Activated CD4-positive, alpha-beta T cell treated with anti-CD3 and anti-CD28 coated beads, Interleukin-2, amount 50 U/mL, for 48 hours (primary cell): Measurements from ENCODE around the gene PRRX2.

Experiments
- DNase-seq, 2 experiments: peaks; one replicate each; pipeline ENCODE4 v3.0.0-alpha.2; 2020

PRRX2 gene

GRCh38 chr9:129637102-129637501 is 28.3 kb upstream of the PRRX2 start:
- DNase-seq: no peak

DNA sequence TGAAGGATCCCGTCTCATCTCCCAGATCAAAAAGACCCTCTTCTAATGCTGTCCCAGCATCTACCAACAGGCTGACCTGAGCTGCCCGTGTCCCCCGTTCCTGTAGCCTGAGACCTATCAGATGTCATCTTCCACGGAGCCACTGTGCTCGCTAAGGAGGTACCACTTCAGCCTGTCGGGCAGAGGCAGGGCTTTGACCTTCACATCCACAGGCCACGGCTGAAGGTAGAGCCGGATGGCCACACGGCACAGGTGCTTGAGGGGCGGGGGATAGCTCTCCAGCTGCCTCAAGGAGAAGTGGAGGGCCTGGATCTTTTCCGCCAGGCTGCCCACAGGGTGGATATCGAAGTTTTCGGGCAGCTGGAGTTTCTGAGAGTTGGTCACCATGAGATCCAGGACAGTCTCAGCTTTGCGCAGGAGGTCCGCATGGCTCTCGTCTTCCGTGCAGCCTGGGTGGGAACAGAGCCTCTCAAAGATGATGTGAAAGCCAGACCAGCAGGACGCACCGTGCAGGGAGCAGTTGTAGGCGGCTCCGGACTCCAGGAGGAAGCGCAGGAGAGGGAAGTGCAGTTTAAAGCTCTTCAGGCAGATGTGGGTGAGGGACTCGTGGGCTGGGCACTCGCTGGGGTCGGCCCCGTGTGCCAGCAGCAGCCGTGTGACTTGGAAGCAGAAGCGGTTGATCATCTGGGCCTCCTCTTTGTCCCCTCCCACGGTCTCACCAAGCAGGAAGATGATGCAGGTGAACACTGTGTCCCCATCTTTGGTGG is 27.6 kb upstream of the PRRX2 start:
- no peak for DNase-seq

DNA sequence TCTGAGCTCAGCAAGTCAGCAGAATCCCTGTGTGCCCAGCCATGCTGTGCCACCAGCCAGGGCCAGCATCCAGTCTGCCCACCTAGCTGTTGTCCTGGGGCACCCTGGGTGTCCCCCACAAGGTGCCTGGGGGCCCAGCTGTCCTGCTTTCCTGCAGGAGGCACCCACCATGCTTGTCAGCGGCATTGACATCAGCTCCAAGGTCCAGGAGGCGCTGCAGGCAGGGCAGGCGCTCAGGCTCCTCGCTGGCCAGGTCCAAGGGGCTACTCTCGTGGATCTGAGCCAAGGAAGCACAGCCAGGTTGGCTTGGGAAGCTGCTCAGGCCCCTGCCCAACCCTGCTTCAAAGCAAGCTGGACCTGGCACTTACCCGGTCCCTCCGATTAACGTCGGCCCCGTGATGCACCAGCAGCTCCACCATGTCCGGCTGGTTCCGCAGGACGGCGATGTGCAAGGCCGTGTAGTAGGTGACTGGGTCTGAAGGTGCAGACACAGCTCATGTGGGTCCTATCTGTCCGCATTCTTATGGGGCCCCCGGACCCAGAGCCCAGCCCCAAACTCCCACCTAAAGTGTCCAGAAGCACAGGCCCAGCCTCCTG is 26.3 kb upstream of the PRRX2 start:
- DNase-seq: no peak

DNA sequence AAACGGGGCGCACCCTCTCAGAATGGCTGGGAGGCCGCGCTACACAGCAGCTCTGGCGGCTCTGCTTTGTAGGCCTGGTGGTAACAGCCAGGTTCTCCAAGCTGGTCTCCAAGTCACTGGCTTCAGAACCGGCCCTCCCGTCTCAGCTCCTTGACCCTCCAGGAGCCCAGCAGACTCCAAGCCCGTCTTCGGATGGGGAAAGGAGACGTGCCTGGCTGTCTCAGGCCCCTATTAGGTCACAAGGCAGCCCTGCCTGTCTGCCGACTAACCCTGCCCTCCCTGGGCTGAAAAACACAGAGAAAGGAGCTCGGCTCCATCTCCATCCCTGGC is 25.7 kb upstream of the PRRX2 start:
- no peak for DNase-seq

DNA sequence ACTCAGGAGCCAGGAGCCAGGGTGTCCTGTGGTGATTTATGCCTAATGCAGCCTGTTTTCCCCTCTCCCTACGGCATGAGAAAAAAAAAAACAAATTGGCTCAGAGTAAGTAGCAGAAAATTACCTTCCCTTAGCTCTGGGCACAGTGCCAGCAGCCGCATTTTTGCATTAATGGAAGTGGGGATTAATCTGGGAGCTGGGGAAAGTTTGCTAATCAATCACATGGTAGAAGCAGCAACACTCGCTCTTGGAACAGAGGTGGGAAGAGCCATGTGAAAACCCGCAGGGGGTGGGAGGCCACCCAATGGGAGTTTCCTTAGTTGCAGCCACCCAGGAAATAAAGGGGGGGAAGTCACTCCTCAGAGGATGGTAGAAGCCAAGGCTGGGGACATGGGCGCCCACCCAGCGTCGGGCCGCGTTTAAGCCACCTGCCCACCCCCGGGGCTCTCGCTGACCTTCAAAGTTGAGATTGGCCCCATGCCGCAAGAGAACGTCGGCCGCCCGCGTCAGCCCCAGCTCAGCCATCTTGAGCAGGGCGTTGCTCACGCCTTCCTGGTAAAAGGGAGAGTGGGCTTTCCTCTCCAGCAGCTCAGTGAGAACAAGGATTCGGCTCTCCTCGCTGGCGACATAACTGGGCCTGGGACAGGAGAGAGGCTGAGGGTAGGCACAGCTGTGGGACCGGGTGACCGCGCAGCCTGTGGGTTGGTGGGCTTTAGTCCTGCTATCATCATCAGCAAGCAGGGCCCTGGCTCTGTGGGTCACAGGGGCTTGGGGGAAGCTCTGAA is 25.2 kb upstream of the PRRX2 start:
- no peak for DNase-seq

DNA sequence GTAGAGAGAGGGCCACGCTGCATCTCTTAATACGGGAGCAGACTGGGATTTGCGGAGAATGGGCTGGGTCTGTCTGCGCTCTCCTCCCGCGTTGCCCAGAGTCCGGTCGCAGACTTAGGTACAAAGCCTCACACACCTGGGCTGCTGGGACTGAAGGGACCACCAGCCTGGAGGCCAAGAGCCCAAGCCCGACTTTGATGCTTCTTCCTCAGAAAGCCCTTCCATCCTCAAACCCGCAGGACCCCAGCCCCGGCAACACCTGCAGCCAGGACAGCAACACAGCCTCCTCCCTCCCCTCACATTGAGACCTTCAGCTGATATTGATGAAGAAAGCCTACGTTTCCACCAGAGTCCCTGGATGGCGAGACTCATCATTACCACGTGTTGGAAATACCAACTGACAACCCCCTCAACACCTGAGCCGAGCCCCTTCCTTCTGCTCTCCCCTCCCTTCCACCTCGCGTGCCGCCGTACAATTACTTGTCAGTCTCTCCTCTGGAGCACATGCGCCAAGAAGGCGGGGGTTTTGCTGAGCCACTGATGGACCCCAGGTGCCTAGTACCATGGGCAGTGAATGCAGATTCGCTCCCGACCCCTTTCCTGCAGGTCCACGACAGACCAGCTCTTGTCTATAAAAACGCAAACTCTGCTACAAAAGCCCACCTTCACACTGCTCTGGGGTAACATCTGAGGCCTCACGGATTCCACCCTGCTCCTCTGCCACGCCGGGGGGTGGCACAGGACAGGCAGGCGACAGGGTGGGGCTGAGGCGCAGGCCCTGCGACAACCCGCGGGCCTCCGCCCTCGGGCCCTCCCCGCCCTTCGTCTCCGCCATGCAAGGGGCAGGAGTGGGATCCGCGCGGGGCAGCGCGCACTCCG is 24.3 kb upstream of the PRRX2 start:
- DNase-seq: no peak

DNA sequence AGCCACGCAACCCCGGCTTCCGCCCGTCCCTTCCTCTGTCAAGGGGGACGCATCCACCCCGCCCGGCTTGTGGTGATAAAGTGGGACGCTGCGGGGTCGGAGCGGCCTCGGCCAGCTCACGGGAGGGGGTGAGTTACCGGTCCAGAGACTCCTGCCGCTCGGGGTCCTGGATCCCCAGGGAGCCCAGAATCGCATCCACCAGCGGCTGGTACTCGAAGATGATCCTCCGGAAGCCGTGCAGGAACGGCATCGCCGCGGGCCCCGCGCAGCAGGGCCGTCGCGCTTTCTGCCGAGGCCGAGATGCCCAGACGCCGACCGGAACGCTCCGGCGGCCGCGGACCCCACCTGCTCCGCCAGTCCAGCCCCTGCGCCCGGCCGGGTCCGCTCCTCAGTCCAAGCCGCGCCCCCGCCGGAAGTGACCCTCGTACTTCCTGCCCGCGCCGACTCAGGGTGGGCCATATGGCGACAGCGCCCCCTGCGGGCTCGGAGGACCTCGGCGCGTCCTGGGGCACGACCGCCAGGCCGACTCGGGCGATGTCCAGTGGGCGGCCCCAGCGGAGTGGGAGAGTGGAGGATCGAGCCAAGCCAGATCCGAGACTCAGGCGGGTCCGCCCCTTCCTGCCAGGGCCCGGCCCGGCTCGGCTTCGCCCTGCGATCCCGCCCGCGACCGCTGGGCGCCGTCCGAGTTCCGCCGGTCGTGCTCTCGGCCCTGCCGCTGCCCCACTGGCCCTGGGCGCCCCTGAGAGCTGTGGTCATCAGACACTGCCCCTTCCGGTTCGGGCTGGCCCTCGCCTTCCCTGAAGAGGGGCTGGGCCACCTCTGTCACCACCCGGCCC is 23.5 kb upstream of the PRRX2 start, which contains the start of gene ASB6:
Gene ASB6, minus strand, starts transcription at position 402 of the 836 bp plus-strand sequence. Its CDS starts 152 bp downstream, at position 250.
- DNase-seq: peak; percentile 99

DNA sequence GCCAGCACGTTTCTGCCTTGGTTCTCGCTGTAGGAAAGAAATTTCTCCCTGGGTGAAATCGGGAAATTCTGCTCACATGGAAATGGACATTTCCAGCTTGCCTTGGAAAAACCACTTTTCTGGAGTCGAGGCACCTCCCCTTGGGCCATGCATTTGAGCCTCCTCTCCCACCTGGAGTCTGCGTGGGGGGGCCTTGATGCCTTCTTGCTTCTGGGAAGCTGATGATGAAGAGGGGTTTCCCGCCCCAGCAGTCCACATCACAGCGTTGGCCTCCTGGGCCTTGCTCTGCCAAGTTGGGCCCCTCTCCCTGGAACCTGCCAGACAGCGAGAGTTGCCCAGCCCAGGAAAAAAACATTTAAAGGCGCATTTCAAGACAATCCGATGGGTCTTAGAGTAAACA is 21.7 kb upstream of the PRRX2 start:
- DNase-seq: no peak

DNA sequence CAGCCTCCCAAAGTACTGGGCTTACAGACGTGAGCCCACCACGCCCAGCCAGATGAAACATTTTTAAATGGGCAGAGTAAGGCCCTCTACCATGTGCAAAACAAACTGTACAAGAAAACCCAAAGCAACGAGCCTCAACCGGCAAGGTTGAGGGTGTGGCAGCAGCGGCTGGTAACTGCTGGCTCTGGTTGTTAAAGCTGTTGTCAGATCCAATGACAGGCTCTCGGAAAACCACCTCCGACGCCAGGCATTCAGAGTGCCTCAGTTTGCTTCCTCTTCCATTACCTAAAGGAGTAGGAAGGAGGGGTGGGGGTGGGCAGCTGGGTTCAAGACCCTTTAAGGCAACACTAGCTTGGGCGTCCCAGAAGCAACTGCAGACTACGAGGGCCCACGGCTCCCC is 21.1 kb upstream of the PRRX2 start:
- no peak for DNase-seq

- DNase-seq: no peak
These were observed 20.5 kb upstream of the PRRX2 start for GRCh38 chr9:129644902-129645301.

DNA sequence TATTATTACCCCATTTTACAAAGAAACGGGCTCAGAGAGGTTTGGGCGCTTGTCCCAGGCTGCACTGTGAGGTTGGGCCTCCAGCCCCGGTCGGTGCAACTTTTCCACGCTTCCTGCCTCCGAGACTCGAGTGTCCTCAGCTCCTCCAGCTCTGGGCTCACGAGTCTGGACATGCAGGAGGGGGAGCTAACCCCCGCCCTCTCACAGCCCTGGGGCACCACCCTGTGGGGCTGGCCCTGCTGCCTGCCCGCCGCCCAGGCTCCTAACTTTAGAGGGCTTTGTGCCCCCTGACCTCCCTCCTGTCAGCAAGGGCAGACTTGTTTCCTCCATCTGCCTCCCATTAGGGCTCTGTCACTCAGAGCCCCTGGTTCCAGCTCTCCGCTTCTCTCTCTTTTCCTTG is 19.2 kb upstream of the PRRX2 start:
- no peak for DNase-seq

DNA sequence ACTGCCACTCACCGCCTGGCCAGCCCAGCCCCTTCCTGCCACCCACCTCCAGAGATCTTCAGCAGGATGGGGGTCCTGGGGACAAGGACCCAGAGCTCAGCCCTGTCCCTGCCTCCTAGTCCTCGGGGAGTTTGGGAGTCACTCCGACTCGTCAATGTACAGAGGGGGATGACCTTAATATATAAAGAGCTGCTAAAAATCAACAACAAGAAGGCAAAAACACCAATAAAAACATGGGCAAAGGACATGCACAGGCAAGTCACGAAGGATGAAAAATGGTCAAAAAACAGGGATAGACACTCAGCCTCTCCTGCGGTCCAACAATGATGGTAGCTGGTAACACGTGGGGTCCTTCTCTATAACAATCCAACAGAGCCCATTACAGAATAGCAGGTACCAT is 18.8 kb upstream of the PRRX2 start:
- DNase-seq: no peak

DNA sequence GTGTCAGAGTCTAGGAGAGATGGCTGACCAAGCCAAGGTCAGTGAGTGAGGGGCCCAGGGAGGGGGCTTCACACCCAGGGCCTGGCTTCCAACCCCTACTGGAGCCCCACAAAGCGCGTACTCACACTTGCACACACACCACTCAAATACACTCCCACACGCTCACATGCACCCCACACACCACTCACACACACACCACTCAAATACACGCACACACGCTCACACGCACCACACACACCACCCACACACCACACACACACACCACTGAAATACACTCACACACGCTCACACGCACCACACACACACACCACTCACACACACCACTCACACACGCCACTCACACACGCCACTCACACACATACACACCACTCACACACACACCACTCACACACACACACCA is 17.8 kb upstream of the PRRX2 start:
- DNase-seq: no peak

DNA sequence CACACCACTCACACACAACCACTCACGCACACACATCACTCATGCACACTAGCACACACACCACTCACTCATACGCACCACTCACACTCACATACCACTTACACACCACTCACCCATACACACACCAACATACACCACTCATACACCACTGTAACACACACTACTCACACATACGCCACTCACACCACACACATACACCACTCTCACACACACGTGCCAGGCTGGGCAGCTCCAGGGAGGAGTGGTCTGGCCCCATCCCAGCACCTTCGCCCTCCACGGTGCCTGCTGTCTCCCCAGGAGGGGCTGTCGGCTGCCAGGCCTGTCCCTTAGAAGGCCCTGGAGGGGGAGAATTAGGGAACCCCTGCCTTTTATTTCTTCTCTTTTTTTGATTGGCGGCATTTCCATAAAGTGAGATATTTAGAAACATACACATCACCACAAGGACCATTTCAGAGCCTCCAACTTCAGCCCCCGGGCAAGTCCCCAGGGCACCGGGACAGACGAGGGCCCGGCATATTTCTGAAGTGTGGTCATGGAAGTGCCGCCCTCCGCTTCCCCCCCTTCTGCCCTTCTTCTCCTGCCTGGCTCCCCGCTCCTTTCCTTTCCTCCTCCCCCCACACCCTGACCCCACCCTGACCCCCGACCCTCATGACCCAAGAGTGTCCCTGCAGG is 17.2 kb upstream of the PRRX2 start:
- no peak for DNase-seq

DNA sequence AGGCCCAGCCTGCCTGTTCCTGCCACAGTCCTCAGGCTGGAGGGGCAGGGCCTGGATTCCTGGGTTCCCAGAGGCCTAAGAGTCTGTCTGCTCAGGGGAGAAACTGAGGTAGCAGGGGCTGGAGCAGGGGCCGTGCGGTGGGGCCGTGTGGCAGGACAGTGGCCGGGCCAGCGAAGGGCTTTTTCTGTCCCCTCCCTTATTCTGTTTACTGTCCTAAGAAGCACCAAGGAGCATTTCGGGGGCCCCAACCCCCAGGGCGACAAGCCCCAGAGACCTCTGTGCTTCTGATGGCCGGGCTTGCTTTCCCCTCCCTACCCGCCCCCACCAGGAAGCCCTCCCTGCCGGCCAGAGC is 16.7 kb upstream of the PRRX2 start:
- DNase-seq: no peak

DNA sequence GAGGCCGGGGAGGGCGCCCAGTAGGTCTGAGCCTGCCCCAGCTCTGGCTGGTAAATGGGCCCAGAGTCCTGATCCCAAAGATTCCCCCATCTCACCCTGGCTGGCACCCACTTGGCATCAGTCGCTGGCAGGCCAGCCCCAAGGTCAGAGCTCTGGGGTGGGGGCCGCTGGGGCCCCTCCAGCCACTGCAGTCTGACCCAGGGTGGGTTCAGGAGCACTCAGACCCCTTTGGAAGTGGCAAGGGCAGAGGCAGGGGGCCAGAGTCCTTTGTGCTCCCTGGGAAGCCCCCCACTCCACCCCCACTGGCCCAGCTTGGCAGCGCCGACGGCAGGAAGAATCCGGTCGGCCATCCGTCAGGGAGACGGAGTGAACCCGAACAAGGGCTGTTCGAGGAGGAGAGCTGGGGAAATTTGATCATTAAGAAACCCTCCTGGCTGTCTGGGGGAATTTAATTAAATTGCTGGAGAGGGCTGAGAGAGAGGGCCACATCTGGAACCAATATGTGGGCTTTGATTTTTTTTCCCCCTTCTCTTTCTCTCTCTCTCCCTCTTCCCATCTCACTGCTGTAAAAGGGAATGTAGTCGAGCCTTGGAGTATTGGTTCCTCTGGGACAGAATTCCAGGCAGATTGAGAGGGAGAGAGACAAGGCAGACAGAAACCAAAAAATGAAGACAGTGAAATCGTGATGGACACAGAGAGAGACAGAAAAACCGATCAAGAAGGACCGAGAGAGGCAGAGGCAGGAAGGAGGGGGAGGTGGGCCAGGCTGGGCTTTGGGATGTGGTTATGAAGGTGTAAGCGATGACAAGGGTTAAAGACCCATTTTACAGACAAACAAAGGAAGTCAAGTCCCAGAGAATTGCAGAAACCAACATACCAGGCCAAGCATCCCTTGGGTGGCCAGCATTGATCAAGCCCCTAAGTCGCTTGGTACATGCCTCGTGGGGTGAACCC is 15.4 kb upstream of the PRRX2 start:
- no peak for DNase-seq

GRCh38 chr9:129650680-129651235 is 14.7 kb upstream of the PRRX2 start:
- DNase-seq: no peak

- no peak for DNase-seq
These were observed 11.5 kb upstream of the PRRX2 start for GRCh38 chr9:129653823-129654553.

DNA sequence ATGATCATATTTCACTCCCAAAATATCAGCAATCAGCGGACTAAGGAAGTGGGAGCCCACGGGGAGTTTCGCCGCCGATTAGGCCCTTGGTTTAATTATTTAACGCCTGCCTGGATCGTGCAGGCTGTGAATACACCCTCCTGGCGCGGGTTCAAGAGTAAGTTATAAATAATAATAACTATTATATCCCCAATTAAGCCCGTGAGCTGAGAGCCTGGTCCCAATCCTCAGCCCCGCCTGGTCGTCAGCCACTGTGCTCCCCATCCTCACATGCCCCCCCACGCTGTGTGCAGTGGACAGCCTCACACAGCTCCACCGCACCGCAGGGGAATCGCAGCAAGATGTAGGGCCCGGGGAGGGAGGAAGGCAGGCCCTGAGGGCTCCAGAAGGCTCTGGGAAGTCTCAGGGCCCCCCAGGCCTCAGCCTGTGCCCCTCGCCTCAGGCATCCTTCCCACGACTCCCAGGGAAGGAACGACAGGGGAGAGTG is 10.8 kb upstream of the PRRX2 start:
- DNase-seq: no peak
